K562 (cell line): ENCODE measurements around the gene NUP88. TPM values are rescaled to one million over a fixed set of nuclear protein-coding genes. Genes with fewer than 3 reads are reported as not detected.

ENCODE experiments used
- ATAC-seq: fragments of 200-7000 bp; cut with Tn5 transposase; 3 replicates; pipeline ENCODE4 v1.9.1; 2020; ENCODE audit warnings: moderate library complexity
- BruUV-seq: library from RNA; stranded (reverse); fragments of 400-500 nt; replicated peaks from 2 replicates; lab custom pipeline; 2021; lab: Mats Ljungman, UMichigan
- CTCF ChIA-PET: fragments of 300-600 bp; formaldehyde crosslinking; extraction: SDS; loops from one replicate; lab custom pipeline; 2021; ENCODE audit warnings: low intra/inter-chr PET ratio; lab: Yijun Ruan, JAX
- POLR2A ChIA-PET: fragments of 300-600, 350-650 bp; sonication (Branson Sonifier 250); formaldehyde crosslinking; extraction: SDS; loops from one replicate; lab custom pipeline; 2021; ENCODE audit warnings: antibody characterized with exemption, inconsistent platforms; lab: Yijun Ruan, JAX
- DNase-seq, 4 experiments: peaks; one replicate each; pipeline versions ENCODE4 v3.0.0 to v3.0.0-alpha.2; 2011 to 2018; ENCODE audit warnings: low spot score in 3 of 4, mixed read lengths in 3 of 4; ENCODE audit errors: extremely low read depth in 1 of 4
- FAIRE-seq: peaks from 2 replicates; lab custom pipeline; 2011; peaks lifted over from hg19 to GRCh38; lab: Jason Lieb, UNC
- H2AFZ ChIP-seq: 2 replicates; pipeline ENCODE4 v1.6.0; 2011; ENCODE audit warnings: low read depth, low read length, control low read depth, inconsistent platforms
- H3K27ac ChIP-seq: fragments of 200-600 bp; 3 replicates; pipeline ENCODE4 v1.8.0; 2011; ENCODE audit warnings: low read depth, mild to moderate bottlenecking, control low read depth, inconsistent platforms, low read length, moderate library complexity, mixed read lengths; ENCODE audit errors: extremely low read depth
- H3K27me3 ChIP-seq, 2 experiments: fragments of 300-600 bp in 1 of 2; 2 replicates in 1 of 2; 3 replicates in 1 of 2; pipeline versions ENCODE4 v1.6.0 to v1.8.0; 2011; ENCODE audit warnings: inconsistent platforms in 2 of 2, low read length in 2 of 2, mild to moderate bottlenecking in 1 of 2, mixed read lengths in 1 of 2, moderate library complexity in 1 of 2; ENCODE audit not compliant: control insufficient read depth in 2 of 2, insufficient read depth in 2 of 2
- H3K36me3 ChIP-seq: fragments of 300-600 bp; 3 replicates; pipeline ENCODE4 v1.8.0; 2011; ENCODE audit warnings: mild to moderate bottlenecking, low read length, inconsistent platforms; ENCODE audit not compliant: control insufficient read depth, insufficient read depth
- H3K4me1 ChIP-seq, 2 experiments: fragments of 200-600 bp in 1 of 2; replicated peaks in 1 of 2; 2 replicates in 1 of 2; 3 replicates in 1 of 2; pipeline versions ENCODE4 v1.5.1 to v1.8.0; 2011; ENCODE audit warnings: inconsistent platforms in 2 of 2, low read length in 2 of 2, mild to moderate bottlenecking in 1 of 2, mixed read lengths in 1 of 2, moderate library complexity in 1 of 2; ENCODE audit not compliant: control insufficient read depth in 2 of 2, insufficient read depth in 2 of 2
- H3K4me2 ChIP-seq: 2 replicates; pipeline ENCODE4 v1.6.1; 2011; ENCODE audit warnings: low read length, control low read depth, inconsistent platforms, mixed read lengths; ENCODE audit not compliant: insufficient read depth
- H3K4me3 ChIP-seq: fragments of 200-600 bp; sonication (generic), shearing (Covaris generic); 2 replicates; pipeline ENCODE4 v1.5.1; 2016; ENCODE audit warnings: control low read depth, inconsistent platforms
- H3K79me2 ChIP-seq: fragments of 200-600 bp; 3 replicates; pipeline ENCODE4 v1.8.0; 2011; ENCODE audit warnings: low read length, inconsistent platforms; ENCODE audit not compliant: control insufficient read depth, insufficient read depth
- H3K9ac ChIP-seq, 2 experiments: 2 replicates each; pipeline versions ENCODE4 v1.6.0 to v1.6.1; 2011; ENCODE audit warnings: low read depth in 2 of 2, low read length in 2 of 2, control low read depth in 1 of 2, inconsistent platforms in 1 of 2, mild to moderate bottlenecking in 1 of 2, mixed read lengths in 1 of 2; ENCODE audit not compliant: insufficient read depth in 1 of 2
- H3K9me1 ChIP-seq: one replicate; pipeline ENCODE4 v1.6.0; 2011; ENCODE audit warnings: inconsistent platforms, mild to moderate bottlenecking, low read length, moderate library complexity; ENCODE audit not compliant: control insufficient read depth, insufficient read depth
- H3K9me3 ChIP-seq: replicated peaks from 2 replicates; pipeline ENCODE4 v1.5.1; 2011; ENCODE audit warnings: low read depth, low read length, inconsistent platforms; ENCODE audit not compliant: control insufficient read depth, insufficient read depth
- H4K20me1 ChIP-seq: replicated peaks from 2 replicates; pipeline ENCODE4 v1.6.1; 2011; ENCODE audit warnings: low read length, inconsistent platforms, mixed read lengths; ENCODE audit not compliant: control insufficient read depth, insufficient read depth
- BCOR ChIP-seq: fragments of 450-650 bp; IDR thresholded peaks from 2 replicates; pipeline ENCODE4 v1.6.1; 2016
- LCOR ChIP-seq: sonication (generic); formaldehyde crosslinking; IDR thresholded peaks from 2 replicates; pipeline ENCODE4 v1.8.0; 2022; ENCODE audit warnings: mild to moderate bottlenecking, missing genetic modification reagents
- OTX1 ChIP-seq: fragments of 450-650 bp; formaldehyde crosslinking; IDR thresholded peaks from 2 replicates; pipeline ENCODE4 v1.4.0; 2022; ENCODE audit warnings: mild to moderate bottlenecking
- RFX5 ChIP-seq: IDR thresholded peaks from 2 replicates; pipeline ENCODE4 v1.6.1; 2011; ENCODE audit warnings: low read depth, mild to moderate bottlenecking, improper control_type of control experiment, low read length
- ZNF253 ChIP-seq: fragments of 250-450 bp; sonication (Bioruptor Pico); conservative IDR thresholded peaks from 2 replicates; pipeline ENCODE4 v1.6.1; 2021; ENCODE audit warnings: mild to moderate bottlenecking
- WGBS: fragments of 100-300 bp; shearing (Covaris generic); methylation state at CpG from one replicate; pipeline ENCODE4 v1.1.6; 2016; ENCODE audit warnings: low coverage, mixed read lengths; ENCODE audit not compliant: insufficient coverage; ENCODE audit errors: missing lambda C conversion rate; 5-methylcytosine and 5-hydroxymethylcytosine counted together
- in situ Hi-C: fragments of 300-500 bp; cut with MboI; formaldehyde crosslinking; loops from 4 replicates; pipeline ENCODE4 v1.15.0; 2018; ENCODE audit warnings: inconsistent platforms, mixed read lengths
- intact Hi-C: fragments of 100-400 bp; cut with micrococcal nuclease; formaldehyde crosslinking; loops from 2 replicates; pipeline ENCODE4 v1.14.2; 2022
- polyA plus RNA-seq, 8 experiments: library from polyadenylated mRNA; depleted of rRNA in 4 of 8; stranded (reverse) in 5 of 8; unstranded in 3 of 8; fragments of >200 nt; fragmentation: Nextera tagmentation in 2 of 8; fragmentation: Illumina TruSeq in 1 of 8; extraction: Ambion mirVana in 2 of 8; extraction: Trizol in 1 of 8; gene quantifications; 2 replicates each; pipeline versions ENCODE4 v1.2.1 to v1.2.3, GENCODE V29; 2011 to 2014; ENCODE audit warnings: inconsistent platforms in 1 of 8, missing spikeins in 1 of 8
- total RNA-seq, 7 experiments: library from RNA; depleted of rRNA in 6 of 7; stranded (reverse); fragments of >200 nt in 6 of 7; fragmentation: Illumina TruSeq in 2 of 7; extraction: Trizol in 2 of 7; gene quantifications; 2 replicates each; pipeline versions ENCODE4 v1.2.1 to v1.2.3, GENCODE V29; 2011 to 2021; ENCODE audit warnings: low replicate concordance in 1 of 7
- TF ChIP-seq, protein P1 (sequence below): sonication (generic); formaldehyde crosslinking; IDR thresholded peaks from 2 replicates; pipeline ENCODE4 v1.4.0; 2020; ENCODE audit warnings: mild to moderate bottlenecking, missing genetic modification reagents
- TF ChIP-seq, protein P2 (sequence below), 2 experiments: fragments of 450-650 bp; IDR thresholded peaks; 2 replicates each; pipeline ENCODE4 v1.6.1; 2018; ENCODE audit warnings: mild to moderate bottlenecking in 2 of 2, low read depth in 1 of 2; ENCODE audit not compliant: partially characterized antibody in 2 of 2

Gene NUP88
- total and polyA plus RNA-seq, 9 of the 15 experiments (the other 6 are each of a cell fraction or from before 2014, with no cell fraction given), result 59.9 to 160 (median 119) TPM

DNA sequence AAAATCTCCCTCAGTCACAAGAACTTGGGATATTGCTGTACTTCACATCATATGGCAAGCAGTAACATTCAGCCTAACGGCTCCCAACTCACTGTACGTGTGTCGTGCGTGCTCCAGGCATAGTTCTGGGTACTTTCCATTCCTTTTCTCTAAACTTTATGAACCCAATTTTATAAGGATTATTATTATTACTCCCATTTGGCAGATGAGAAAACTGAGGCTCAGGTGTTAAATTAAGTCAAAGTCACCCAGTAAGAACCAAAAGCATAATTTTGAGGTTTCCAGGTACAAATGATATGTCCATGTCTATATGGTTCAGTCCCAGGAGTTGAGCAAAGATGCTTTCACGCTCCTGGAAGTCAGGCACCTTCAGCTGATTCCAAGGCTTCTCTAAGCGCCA is 24.3 kb upstream of the NUP88 start (continued):
- TF ChIP-seq, protein P1, sequence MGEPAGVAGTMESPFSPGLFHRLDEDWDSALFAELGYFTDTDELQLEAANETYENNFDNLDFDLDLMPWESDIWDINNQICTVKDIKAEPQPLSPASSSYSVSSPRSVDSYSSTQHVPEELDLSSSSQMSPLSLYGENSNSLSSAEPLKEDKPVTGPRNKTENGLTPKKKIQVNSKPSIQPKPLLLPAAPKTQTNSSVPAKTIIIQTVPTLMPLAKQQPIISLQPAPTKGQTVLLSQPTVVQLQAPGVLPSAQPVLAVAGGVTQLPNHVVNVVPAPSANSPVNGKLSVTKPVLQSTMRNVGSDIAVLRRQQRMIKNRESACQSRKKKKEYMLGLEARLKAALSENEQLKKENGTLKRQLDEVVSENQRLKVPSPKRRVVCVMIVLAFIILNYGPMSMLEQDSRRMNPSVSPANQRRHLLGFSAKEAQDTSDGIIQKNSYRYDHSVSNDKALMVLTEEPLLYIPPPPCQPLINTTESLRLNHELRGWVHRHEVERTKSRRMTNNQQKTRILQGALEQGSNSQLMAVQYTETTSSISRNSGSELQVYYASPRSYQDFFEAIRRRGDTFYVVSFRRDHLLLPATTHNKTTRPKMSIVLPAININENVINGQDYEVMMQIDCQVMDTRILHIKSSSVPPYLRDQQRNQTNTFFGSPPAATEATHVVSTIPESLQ (CRISPR knock-in tag), result no peak
- TF ChIP-seq BCOR (peak; percentile 57; the same call in 1 of the 2 replicates), OTX1 (CRISPR knock-in tag) (no peak)

DNA sequence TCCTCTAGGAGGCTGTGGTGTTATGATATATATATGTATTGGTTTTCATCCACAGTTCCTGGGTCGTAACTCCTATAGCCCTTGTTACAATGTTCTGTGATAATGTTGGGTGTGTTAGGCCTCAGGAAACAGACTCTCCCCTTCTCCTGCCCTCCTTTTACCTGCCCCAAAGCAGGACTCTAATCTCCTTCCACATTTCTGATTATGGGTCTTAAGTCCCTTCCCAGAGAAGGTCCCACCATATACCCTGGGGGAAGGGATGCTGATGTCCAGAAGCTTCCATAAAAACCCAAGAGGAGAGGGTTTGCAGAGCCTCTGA is 19.9 kb upstream of the NUP88 start:
- Histone ChIP-seq H3K79me2 (peaks cover 45% of the 10 kb centered on the region), H3K4me3 (peak overlapping the region; percentile 94; the same call in 1 of the 2 replicates), H3K4me1 (peaks cover 8 to 12% of the 10 kb centered on the region in 2 experiments; a peak in 4 of 5 replicates), H3K9me3 (no peaks in the 10 kb centered on the region), H3K4me2 (peak overlapping the region; percentile 76), H3K27me3 (no peaks in the 10 kb centered on the region), H3K36me3 (peaks cover 56% of the 10 kb centered on the region), H4K20me1 (no peaks in the 10 kb centered on the region), H3K27ac (peak overlapping the region; percentile 66), H3K9ac (peak overlapping the region; percentile 51 to 97; a peak in 2 of 4 replicates), H3K9me1 (no peaks in the 10 kb centered on the region), H2AFZ (peak overlapping the region; percentile 89)
- DNase-seq, result no peak
- in situ Hi-C loops (no loop called here), intact Hi-C loops (loop anchor here (1.0 to 5.0 kb wide), 2 partner anchors 190 to 242 kb away; no protein-coding TSS in a partner anchor)
- ChIA-PET POLR2A (interaction anchor here (0.7 to 1.5 kb wide), 7 partner anchors 17 to 62 kb away, joined by 3 to 8 read pairs (median 4); partner anchors contain the start of genes DHX33 and NUP88), CTCF (interaction anchor here (0.5 to 2.0 kb wide), 2 partner anchors 46 to 190 kb away, joined by 3 to 9 read pairs; no protein-coding TSS in a partner anchor)
- ATAC-seq, result no peak; the same call in 2 of the 3 replicates
- FAIRE-seq, result no peak
- BruUV-seq, result no TSS peak
- no CpG with 5 or more reads among the region's 1 CpG for WGBS
- no peak for TF ChIP-seq ZNF253 (CRISPR knock-in tag)
- TF ChIP-seq, protein P2, sequence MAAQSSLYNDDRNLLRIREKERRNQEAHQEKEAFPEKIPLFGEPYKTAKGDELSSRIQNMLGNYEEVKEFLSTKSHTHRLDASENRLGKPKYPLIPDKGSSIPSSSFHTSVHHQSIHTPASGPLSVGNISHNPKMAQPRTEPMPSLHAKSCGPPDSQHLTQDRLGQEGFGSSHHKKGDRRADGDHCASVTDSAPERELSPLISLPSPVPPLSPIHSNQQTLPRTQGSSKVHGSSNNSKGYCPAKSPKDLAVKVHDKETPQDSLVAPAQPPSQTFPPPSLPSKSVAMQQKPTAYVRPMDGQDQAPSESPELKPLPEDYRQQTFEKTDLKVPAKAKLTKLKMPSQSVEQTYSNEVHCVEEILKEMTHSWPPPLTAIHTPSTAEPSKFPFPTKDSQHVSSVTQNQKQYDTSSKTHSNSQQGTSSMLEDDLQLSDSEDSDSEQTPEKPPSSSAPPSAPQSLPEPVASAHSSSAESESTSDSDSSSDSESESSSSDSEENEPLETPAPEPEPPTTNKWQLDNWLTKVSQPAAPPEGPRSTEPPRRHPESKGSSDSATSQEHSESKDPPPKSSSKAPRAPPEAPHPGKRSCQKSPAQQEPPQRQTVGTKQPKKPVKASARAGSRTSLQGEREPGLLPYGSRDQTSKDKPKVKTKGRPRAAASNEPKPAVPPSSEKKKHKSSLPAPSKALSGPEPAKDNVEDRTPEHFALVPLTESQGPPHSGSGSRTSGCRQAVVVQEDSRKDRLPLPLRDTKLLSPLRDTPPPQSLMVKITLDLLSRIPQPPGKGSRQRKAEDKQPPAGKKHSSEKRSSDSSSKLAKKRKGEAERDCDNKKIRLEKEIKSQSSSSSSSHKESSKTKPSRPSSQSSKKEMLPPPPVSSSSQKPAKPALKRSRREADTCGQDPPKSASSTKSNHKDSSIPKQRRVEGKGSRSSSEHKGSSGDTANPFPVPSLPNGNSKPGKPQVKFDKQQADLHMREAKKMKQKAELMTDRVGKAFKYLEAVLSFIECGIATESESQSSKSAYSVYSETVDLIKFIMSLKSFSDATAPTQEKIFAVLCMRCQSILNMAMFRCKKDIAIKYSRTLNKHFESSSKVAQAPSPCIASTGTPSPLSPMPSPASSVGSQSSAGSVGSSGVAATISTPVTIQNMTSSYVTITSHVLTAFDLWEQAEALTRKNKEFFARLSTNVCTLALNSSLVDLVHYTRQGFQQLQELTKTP (IDR thresholded peaks at IDR 0.05; ENCODE audit: low read depth in 1 of 2, partially characterized antibody in 2 of 2), result no peak
- TF ChIP-seq RFX5, result no peak
- 0 out of 2 replicates have a peak, but pooled peaks have one; percentile 2 for TF ChIP-seq LCOR (CRISPR knock-in tag)
